AML-193 (cell line): ENCODE data around the gene LRFN4.

ENCODE experiments used
- DNase-seq, 2 experiments: peaks; one replicate each; lab custom pipeline; 2025; lab: John Stamatoyannopoulos, UW

The LRFN4 gene

DNA sequence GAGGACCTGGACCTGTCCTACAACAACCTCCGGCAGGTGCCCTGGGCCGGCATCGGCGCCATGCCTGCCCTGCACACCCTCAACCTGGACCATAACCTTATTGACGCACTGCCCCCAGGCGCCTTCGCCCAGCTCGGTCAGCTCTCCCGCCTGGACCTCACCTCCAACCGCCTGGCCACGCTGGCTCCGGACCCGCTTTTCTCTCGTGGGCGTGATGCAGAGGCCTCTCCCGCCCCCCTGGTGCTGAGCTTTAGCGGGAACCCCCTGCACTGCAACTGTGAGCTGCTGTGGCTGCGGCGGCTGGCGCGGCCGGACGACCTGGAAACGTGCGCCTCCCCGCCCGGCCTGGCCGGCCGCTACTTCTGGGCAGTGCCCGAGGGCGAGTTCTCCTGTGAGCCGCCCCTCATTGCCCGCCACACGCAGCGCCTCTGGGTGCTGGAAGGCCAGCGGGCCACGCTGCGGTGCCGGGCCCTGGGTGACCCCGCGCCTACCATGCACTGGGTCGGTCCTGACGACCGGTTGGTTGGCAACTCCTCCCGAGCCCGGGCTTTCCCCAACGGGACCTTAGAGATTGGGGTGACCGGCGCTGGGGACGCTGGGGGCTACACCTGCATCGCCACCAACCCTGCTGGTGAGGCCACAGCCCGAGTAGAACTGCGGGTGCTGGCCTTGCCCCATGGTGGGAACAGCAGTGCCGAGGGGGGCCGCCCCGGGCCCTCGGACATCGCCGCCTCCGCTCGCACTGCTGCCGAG, 1.5 kb downstream of the LRFN4 start:
- no peak for DNase-seq

DNA sequence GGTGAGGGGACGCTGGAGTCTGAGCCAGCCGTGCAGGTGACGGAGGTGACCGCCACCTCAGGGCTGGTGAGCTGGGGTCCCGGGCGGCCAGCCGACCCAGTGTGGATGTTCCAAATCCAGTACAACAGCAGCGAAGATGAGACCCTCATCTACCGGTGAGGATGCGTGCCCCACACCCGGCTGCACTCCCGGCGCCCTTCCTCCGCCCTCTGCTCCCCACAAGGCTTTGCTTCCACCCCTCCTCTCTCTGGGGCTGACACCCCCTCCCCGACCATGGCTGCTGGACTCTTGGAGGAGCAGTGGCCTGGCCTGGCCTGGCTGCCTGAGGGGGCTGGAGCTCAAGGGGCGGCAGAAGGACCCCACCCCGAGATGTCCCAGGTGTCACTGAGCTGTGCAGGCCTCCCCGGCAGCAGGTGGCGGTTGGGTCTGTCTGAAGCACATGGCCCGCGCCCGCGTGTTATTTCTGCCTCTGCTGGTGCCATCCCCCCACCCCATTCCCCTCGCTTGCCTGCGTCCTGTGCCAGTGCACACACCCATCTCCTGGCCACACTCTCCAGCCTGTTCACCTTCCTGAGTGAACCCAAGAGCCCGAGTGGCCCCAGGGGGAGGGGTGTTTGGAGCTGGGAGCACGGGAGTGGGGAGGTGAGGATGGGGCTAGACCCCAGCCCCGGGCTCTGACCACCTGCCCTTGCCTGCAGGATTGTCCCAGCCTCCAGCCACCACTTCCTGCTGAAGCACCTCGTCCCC, 2.2 kb downstream of the LRFN4 start:
- DNase-seq, result no peak

DNA sequence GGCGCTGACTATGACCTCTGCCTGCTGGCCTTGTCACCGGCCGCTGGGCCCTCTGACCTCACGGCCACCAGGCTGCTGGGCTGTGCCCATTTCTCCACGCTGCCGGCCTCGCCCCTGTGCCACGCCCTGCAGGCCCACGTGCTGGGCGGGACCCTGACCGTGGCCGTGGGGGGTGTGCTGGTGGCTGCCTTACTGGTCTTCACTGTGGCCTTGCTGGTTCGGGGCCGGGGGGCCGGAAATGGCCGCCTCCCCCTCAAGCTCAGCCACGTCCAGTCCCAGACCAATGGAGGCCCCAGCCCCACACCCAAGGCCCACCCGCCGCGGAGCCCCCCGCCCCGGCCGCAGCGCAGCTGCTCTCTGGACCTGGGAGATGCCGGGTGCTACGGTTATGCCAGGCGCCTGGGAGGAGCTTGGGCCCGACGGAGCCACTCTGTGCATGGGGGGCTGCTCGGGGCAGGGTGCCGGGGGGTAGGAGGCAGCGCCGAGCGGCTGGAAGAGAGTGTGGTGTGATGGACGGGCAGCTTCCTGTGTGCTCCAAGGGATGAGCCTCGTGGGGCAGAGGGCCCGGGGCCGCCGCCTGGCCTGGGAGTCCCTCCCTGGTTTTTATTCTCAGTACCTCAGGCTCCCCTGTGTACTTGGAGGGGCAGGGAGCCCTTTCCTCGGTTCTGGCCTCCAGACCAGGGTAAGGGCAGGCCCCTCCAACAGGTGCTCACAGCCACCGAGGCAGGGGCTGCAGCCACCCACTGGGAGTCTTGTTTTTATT, 3.0 kb downstream of the LRFN4 start:
- no peak for DNase-seq

DNA sequence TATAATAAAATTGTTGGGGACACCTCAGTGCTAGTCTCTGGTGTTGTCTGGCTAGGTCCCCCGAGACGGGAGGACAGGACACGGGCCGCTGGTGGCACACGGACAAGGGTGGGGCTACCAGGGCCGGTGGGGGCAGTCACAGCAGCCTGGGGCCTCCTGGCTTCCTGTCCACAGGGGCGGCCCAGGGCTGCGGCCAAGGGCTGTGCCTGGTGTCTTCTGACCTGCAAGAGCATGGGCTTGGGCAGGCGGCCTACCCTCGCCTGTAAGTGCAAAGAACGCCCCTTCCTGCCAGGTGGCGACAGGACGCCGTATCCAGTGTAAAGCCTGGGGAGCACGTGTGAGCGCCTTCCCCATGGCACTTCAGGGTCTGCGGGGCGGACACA, 3.6 kb downstream of the LRFN4 start:
- no peak for DNase-seq

DNA sequence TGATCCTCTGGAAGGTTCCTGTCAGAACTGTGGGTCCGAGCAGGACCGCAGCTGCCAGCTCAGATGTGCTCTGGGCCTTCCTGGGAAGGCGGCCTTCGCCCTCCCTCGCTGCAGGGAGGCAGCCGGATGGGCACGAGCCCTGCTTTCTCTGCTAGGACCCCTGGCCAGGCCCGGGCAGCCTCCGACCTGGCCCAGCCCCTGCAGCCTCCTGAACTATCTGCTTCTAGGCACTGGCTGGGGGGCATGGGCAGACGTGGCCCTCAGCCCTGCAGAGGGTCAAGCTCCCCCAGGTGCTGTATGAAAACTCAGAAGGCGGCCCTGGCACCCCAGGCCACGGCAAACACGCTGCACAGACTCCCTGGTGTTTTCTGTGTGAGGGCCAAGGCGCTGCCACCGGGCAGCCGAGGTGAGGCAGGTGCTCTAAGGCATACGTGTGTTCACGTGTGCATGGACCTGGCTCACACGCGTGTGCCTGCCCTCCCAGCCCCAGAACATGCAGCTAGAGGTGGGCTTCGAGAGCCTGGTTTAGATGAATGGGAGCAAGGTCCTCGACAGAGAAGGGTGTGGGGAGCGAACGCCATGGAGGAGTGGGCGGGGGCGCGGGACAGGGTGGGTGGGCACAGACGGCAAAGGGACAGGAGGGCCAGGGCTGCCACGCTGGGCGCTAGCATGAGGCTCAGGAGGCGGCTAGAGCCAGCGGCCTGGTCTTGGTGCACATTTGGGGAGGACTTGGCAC, 4.3 kb downstream of the LRFN4 start:
- DNase-seq, result no peak

DNA sequence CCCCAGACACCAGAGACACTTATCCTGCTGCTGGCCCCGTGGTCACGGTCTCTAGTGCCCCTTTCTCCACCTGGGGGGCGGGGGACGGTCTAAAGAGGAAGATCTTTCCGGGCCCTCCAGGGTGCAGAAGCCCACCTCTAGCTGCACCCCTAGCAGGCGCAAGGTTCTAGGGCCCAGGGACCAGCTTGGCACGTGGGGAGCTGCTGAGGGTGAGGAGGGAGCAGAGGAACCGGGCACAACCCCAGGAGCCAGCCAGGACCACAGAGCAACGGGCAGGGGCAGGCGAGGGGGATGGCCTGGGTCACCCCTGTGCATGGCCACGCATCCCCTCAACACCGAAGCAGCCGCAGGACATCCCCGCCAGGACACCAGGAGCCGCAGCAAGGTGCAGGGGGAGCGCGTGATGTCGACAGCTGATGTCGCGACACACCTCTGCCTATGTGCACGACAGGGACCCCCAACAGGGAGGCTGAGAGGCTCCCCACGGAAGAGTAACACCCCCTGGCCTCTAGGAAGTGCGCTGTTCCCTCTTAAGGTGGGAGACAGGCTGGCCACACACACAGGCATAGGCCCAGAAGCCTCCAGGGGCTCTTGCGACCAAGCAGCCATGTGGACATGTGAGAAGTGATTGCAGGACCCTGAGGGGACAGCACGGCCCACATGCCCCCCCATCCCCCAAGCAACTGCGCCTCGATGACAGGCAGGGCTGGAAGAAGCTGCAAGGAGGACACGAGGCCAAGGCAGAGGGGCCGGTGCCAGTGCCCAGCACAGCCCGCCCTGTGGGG, 5.1 kb downstream of the LRFN4 start:
- DNase-seq, result no peak

DNA sequence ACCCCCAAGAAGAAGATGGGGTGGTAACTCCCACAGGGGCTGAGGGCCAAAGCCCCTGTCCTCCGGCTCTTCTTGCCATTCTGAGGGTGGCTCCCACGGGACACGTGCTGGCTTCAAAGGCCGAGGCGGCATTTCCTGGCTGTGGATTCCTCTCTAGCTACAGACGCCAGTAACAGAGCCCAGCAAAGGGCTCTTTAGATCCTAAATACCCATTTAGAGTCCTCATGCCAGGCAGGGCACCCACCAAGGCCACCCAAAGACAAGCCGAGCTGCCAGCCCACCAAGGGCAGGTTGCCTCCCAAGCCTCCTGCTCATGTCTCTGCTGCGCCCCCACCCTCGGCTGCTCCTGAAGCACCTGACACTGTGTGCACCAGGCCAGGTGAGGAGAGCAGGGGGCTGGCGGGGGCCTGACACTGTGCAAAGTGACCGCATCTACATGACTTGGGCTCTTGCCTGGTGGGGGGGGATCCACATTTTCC, 5.7 kb downstream of the LRFN4 start:
- no peak for DNase-seq

DNA sequence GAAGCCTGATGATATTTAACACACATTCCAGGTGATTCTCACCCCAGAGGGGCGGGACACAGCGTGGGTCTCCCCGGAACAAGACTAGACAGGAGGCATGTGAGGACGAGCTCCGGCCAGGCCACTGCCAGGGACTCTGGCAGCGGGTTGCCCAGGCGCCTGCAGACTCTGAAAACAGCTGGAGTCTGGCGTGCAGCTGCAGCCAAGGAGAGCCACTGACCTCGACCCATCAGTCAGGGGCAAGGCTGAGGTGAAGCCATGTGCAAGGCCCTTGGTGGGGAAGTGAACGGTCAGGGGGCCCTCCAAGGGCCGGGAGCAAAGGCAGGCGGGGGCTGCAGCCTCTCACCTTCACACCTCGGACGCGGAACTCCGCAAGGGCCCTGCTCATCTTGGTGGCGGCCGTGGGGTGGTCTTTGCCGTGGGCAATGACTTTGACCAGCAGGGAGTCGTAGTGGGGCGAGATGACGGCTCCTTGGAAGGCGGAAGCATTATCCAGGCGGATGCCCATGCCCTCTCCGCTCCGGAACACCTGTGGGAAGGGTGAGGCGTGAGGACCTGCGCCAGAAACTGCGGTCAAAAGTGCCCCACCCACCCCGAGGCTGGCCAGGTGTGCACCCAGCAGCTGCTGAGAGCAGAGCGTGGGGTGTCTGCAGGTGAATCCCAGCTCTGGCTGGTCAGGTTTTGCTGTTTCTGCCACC, 6.7 kb downstream of the LRFN4 start:
- no peak for DNase-seq

DNA sequence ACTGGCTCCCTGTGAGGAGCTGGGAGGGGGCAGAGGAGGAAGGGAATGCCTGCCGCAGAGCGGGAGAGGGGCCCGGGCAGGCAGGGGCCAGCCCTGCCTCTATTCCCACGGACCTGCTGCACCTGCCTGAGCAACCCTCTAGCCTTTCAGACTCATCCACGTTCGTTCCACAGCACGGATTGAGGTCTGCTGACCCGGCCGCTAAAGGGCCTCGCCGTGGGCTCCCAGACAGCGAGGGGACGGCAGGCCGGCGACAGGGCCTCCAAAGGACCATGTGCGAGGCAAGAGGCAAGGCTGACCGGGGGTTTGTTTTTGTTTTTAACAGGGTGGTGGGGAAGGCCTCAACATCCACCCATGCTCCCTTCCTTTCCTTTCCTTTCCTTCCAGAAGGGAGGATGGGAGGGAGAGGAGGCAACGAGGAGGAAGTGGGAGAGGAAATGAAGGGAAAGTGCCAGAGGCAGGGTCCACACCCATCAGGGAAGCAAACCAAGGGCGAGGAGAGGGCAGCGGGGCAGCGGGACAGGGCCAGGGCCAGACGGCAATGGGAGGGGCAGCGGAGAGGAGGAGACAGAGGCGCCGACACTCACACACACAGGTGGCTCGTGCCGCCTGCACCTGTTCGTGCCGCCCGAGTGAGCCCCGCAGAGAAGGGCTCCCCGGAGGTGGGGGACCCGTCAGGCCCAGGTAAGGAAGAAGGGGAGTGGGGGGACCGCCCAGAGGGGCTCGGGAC, 7.5 kb downstream of the LRFN4 start:
- no peak for DNase-seq

DNA sequence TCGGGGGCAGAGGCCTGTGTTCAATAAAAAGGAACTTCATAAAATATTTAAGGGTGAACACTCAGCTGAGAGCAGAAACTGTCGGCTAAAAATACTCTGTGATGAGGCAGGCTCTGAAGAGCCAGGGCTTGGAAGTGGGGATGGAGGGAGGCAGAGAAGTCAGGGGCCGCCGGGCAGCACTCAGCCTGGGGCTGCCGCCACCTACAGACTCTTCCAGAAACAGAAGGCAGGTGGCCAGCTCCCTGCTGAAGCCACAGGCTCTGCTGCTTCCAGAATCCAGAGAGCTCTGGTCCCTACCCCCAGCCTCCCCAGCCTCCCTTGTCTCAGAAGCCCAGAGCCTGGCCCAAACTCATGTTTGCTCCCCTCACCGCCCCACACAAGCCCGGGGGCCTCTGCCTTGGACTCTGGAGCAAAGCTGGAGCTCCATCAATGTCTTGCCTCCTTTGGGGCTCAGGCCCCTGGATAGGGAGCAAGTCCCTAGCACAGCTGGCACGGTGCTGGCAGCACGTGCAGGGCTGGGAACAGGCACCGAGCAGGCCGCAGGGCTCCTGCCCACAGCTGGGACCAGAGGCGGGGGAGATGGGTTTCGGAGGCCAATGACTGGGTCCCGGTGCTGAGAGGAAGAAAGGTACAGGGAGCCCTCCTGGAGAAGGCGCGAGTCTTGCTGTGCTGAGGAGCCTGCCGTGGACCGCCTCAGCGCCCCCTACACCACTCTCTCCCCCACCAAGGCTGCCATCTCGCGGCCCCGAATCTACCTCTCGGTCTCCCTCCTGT, 8.2 kb downstream of the LRFN4 start:
- DNase-seq, result no peak

DNA sequence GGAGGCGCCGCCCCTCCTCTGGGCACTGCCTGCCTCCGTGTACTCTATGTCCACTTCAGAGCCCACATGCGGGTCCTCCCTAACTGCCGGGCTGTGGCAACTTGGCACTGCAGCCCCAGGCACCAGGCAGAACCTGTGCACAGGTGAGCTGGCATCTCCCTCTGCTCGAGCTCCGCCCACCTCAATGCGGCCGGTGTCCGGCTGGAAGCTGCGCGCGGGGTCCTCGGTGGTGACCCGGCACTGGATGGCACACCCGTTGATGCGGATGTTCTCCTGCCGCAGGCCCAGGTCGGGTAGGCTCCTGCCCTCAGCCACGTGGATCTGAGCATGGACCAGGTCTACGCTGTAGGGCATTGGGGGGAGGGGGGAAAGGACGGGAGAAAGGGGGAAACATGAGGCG, 9.1 kb downstream of the LRFN4 start:
- no peak for DNase-seq

DNA sequence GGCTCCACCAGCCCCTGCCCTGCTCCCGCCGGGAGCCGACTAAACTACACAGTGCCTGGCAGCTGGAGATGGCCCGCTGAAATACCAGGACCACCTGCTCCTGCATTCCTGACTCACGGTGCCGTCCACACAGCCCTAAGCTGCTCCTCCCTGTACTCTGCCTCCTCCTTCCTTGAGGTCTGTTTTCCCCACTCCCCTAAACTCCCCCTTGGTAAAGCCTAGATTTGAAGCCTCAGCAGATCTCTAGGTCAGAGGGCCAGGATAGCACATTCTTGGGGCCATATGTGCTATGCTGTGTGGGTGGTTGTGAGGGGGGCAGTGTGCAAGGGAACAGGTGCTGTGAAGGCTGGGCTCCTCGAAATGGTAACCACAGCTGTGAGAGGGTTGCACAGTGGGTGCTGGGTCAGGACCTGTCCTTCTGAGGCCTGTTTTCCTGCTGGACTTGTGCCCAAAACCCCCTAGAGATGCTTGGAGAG, 9.7 kb downstream of the LRFN4 start:
- DNase-seq, result no peak

DNA sequence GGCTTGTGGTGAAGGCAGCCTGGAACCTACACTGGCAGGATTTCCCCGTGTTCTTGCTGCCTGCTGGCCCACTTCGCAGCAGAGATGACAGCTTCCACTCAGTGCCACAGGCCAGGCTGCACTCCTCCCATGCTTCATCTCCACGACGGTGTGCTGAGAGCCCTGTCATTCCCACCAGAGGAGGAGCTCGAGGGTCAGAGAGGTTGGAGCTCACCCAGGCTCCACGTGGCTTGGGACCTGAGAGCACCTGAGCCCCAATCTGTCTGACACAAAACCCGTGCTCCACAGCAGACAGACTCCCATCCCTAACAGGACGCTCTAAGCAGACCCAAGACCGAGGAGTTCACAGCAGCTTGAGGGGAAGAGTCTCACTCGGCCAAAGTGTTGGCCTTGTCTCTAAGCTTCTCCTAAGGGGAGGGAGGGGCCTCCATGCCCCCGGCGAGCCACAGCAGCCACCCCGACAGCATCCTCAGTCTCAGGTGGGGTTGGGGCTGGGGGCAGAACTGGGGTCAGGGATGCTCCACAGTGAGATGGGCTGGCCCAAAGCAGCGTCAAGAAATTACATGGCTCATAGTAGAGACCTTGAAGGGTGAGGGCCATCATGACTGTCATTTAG, 10.7 kb downstream of the LRFN4 start:
- no peak for DNase-seq

DNA sequence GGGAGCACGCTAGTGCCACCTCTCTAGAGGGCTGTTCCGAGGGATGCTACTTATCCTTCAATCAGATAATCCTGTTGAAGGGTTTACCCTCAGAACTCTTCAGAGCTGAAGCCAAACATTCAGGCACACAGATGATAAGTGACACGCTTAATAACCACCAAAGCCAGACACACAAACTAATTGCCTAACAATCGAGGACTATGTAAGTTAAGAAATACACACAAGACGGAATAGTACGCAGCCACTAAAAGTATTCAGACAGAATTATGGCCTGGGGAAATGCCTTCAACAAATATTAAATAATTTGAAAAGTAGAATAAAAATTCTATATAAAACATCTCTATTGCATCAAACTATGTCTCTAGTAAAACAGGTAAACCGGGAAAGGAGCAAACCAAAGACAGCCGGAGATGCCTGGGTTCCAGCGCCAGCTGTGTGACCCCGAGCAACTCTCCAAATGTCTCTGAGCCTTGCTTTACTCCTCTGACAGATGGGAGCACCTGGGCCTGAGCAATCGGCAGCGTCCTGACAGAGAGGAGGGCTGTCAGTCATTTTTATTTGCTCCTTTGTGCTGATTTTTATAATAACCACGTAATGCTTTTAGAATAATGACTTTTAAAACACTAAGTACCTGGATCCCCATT, 11.3 kb downstream of the LRFN4 start:
- DNase-seq, result no peak

DNA sequence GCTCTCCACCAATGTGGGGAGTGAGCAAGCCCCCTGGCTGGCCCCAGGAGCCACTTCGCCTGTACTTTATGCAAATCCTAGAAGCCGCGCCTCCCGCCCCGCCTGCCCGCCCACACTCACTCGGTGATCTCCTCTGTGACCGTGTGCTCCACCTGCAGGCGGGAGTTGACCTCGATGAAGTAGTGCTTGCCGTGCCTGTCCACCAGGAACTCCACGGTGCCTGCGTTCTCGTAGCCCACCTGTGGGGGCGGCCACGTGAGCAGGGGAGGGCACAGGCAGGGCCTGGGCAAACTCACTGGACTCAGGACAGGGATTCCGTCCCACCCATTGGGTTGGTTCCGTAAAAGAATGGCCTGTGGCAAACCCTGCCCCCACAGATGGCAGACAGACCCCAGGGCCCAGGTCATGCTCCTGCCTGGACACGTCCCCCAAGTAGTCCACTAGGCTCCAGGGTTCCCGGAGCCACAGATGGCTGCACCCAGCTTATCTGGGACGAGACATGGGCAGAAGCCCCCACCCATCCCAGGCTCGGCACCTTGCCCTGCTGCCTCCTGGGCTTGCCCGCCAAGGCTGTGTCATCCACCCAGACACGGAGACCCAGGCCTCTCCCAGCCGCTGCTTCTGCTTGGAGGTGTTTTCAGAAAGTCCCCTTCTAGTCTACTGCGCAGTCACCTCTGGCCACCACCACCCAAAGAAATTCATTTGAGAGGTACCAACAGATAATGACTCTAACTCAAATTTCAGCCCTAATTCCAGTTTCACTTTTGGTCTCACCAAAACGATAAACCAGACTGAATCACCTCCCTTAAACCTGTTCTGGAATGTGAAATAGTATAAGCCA, 12.1 kb downstream of the LRFN4 start:
- DNase-seq, result no peak

DNA sequence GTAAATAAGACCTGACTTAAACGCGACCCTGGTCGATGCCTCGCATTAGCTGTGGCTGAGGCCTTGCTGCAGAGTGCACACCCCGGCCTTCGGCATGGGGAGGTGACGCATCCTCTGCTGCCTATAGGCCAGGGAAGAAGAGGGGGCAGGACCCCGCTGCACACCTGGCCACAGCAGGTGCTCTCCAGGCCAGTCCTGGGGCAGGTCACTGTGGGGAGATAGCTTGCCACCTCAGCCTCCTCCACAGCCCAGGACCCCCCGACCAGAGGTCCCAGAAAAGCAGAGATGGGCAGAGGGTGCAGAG, 12.7 kb downstream of the LRFN4 start:
- no peak for DNase-seq

DNA sequence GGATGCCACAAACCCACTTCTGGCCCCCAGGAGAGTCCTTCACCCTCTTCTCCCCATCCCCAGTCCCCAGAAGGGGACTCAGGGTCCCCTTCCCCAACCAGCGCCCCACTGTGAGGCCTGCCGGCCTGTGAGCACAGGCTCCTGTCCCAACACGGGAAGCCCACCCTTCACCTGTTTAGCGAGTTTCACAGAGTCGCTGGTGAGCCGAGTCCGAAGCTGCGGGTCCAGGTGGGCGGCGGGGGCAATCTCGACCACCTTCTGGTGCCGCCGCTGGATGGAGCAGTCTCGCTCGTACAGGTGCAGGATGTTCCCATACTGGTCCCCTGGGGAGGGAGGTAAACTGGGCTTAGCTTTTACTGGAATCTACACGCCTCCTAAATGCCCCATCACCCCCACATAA, 13.3 kb downstream of the LRFN4 start:
- no peak for DNase-seq
